OCI-LY7 (cell line): Measurements from ENCODE around the gene DGKB.

Experiments
- CTCF ChIP-seq: fragments of 200-600 bp; sonication (generic); conservative IDR thresholded peaks from 2 replicates; pipeline ENCODE4 v1.5.1; 2014; ENCODE audit warnings: mild to moderate bottlenecking, antibody characterized with exemption, low read length, moderate library complexity, mixed read lengths
- EZH2phosphoT487 ChIP-seq: fragments of 200-600 bp; sonication (generic); IDR thresholded peaks from 2 replicates; pipeline ENCODE4 v1.6.1; 2018; ENCODE audit warnings: low read depth, borderline replicate concordance, mild to moderate bottlenecking, mixed run types, antibody characterized with exemption, low read length, moderate library complexity, mixed read lengths

GRCh38 chr7:14841869-14842268 is 60.7 kb downstream of the DGKB start:
- TF ChIP-seq CTCF (no peak), EZH2phosphoT487 (no peak)
